ENCODE measurements around the gene PPM1E. TPM values are rescaled to one million over a fixed set of nuclear protein-coding genes. Genes with fewer than 3 reads are reported as not detected.
A peak's percentile ranks its signal among the peaks of the same experiment; 100 is the strongest.

The PPM1E gene
- total RNA-seq, 6 experiments from 2014 or later: 0.61 to 1.3 (median 0.97) TPM

DNA sequence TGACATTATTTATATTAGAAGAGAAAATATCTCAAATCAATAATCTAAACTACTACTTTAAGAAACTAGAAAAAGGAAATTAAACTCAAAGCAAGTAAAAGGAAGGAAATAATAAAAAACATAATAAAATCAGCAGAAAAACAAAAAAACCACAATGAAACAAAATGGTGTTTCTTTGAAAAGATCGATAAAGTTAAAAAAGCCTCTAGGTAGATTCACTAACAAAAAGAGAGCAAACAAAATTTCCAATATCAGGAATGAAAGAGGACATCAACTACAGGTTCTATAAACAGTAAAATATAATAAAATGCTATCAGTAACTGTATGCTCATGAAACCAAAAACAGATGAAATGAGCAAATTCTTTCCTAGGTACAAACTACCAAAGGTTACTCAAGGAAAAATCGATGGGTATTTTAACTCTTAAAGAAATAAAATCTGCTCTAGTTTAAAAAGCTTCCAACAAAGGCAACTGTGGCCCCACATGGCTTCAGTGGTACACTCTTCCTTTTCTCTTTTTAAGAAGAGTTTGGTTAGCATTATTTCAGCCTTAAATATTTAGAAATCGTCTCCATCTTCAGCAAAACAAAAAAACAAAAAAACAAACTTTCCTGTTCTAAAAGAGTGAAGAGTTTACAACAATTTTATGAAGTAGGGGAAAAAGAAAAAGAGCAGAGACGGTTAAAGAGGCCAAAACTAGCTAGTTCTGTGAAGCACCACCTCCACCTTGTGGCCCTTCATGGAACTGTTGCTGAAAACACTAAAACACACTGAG lies 248.9 kb downstream of the PPM1E start:
- WGBS (ENCODE audit: insufficient coverage, low coverage, low lambda C conversion rate, missing lambda C conversion rate): 3% methylated on average over 4 of the region's 4 CpGs
- H3K36me3 ChIP-seq: no peaks in the 10 kb centered on the region
- ATAC-seq (peak; percentile 80 to 88 (median 86)), DNase-seq (peak in 2 of 3 donors; percentile 35 to 73)
- TF ChIP-seq, protein P1, sequence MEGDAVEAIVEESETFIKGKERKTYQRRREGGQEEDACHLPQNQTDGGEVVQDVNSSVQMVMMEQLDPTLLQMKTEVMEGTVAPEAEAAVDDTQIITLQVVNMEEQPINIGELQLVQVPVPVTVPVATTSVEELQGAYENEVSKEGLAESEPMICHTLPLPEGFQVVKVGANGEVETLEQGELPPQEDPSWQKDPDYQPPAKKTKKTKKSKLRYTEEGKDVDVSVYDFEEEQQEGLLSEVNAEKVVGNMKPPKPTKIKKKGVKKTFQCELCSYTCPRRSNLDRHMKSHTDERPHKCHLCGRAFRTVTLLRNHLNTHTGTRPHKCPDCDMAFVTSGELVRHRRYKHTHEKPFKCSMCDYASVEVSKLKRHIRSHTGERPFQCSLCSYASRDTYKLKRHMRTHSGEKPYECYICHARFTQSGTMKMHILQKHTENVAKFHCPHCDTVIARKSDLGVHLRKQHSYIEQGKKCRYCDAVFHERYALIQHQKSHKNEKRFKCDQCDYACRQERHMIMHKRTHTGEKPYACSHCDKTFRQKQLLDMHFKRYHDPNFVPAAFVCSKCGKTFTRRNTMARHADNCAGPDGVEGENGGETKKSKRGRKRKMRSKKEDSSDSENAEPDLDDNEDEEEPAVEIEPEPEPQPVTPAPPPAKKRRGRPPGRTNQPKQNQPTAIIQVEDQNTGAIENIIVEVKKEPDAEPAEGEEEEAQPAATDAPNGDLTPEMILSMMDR (IDR thresholded peaks at IDR 0.05): peak; percentile 92 to 99 (median 96)
- no peak for TF ChIP-seq POLR2A (IDR thresholded peaks at IDR 0.05)
- intact Hi-C loops (cut with DNase I): loop anchor here in 1 of 2 donors (10.0 kb wide), 1 partner anchor 290 kb away; no protein-coding TSS in a partner anchor
- H3K27ac ChIP-seq: peak overlapping the region; percentile 33 to 69 (median 69)
- no peaks in the 10 kb centered on the region for H3K27me3 ChIP-seq
- no peaks in the 10 kb centered on the region for H3K9me3 ChIP-seq
- peaks cover 0 to 58% (median 21%) of the 10 kb centered on the region in 4 donors for H3K4me1 ChIP-seq
- no peak overlapping the region for H3K4me3 ChIP-seq

- intact Hi-C loops (cut with DNase I): loop anchor here in 1 of 2 donors (10.0 kb wide), 1 partner anchor 293 kb away; no protein-coding TSS in a partner anchor
- Histone ChIP-seq H3K4me3 (no peak overlapping the region), H3K36me3 (peaks cover 0 to 9% (median 1%) of the 10 kb centered on the region in 4 donors), H3K27me3 (no peaks in the 10 kb centered on the region), H3K27ac (peak overlapping the region in 2 of 3 donors; percentile 31 to 35), H3K4me1 (peaks cover 0 to 39% (median 14%) of the 10 kb centered on the region in 4 donors), H3K9me3 (no peaks in the 10 kb centered on the region)
- DNase-seq (no peak), ATAC-seq (peak in 1 of 4 donors; percentile 9)
- TF ChIP-seq POLR2A (IDR thresholded peaks at IDR 0.05): no peak
- TF ChIP-seq, protein P1 (IDR thresholded peaks at IDR 0.05): no peak
- 33% methylated on average over 1 of the region's 2 CpGs for WGBS (ENCODE audit: insufficient coverage, low coverage, low lambda C conversion rate, missing lambda C conversion rate)
These were observed 252.3 kb downstream of the PPM1E start for GRCh38 chr17:59007995-59008394.

DNA sequence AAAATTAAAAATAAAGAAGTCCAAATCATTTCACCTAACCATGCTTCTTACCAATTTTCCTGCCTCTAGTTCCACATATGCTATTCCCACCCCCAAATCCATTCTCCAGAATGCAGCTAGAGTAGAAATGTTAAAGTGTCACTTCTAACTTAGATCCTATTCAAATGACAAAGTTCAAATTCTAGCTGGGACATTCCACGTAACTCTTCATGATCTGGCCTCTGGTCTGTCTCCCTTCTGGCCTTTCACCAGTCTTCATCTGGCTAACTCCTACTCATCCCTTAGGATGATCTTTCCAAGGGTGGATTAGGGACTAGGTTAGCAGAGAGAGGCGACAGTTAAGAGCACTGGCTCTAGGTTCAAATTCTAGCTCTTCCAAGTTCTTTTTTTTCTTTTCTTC lies 253.1 kb downstream of the PPM1E start:
- Histone ChIP-seq H3K36me3 (peaks cover 0 to 9% (median 1%) of the 10 kb centered on the region in 4 donors), H3K9me3 (no peaks in the 10 kb centered on the region), H3K4me1 (peaks cover 0 to 36% (median 12%) of the 10 kb centered on the region in 4 donors), H3K27me3 (no peaks in the 10 kb centered on the region), H3K4me3 (no peak overlapping the region), H3K27ac (peak overlapping the region in 2 of 3 donors; percentile 31 to 35)
- peak; percentile 43 to 71 (median 58) for ATAC-seq
- DNase-seq: no peak
- intact Hi-C loops (cut with DNase I): loop anchor here in 1 of 2 donors (10.0 kb wide), 1 partner anchor 294 kb away; no protein-coding TSS in a partner anchor
- 50% methylated on average over 1 of the region's 2 CpGs for WGBS (ENCODE audit: insufficient coverage, low coverage, low lambda C conversion rate, missing lambda C conversion rate)
- TF ChIP-seq, protein P1 (IDR thresholded peaks at IDR 0.05): no peak
- TF ChIP-seq POLR2A (IDR thresholded peaks at IDR 0.05): no peak

DNA sequence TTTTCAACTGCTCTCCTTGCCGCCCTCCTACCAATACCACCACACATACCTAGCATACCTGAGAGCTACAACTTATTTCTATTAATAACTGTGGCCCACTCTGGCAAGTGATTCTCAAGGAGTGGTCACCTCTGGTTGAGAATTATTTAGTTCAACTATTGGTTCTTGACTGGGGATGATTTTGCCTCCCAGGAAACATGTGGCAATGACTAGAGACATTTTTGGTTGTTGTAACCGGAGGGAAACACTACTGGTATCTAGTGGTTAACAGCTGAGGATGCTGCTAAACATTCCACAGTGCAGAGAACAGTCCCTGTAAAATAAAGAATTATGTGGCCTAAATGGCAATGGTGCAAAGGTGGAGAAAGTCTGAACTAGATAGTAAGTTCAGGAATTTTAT lies 254.4 kb downstream of the PPM1E start:
- Histone ChIP-seq H3K4me3 (no peak overlapping the region), H3K36me3 (peaks cover 0 to 9% (median 1%) of the 10 kb centered on the region in 4 donors), H3K27ac (no peak overlapping the region), H3K27me3 (no peaks in the 10 kb centered on the region), H3K4me1 (peaks cover 0 to 27% (median 8%) of the 10 kb centered on the region in 4 donors), H3K9me3 (no peaks in the 10 kb centered on the region)
- ATAC-seq (no peak), DNase-seq (no peak)
- intact Hi-C loops (cut with DNase I): loop anchor here in 1 of 2 donors (10.0 kb wide), 1 partner anchor 285 kb away; no protein-coding TSS in a partner anchor
- 85% methylated on average over 2 of the region's 2 CpGs for WGBS (ENCODE audit: insufficient coverage, low coverage, low lambda C conversion rate, missing lambda C conversion rate)
- TF ChIP-seq, protein P1 (IDR thresholded peaks at IDR 0.05): no peak
- TF ChIP-seq POLR2A (IDR thresholded peaks at IDR 0.05): no peak

Data from right lobe of liver (tissue), 6 donors.